ENCODE results near the gene CASD1. TPM values are rescaled to one million over a fixed set of nuclear protein-coding genes. Genes with fewer than 3 reads are reported as not detected.

Gene CASD1
- total and polyA plus RNA-seq, 7 donors = 9.2 to 20.1 (median 12.0) TPM

DNA sequence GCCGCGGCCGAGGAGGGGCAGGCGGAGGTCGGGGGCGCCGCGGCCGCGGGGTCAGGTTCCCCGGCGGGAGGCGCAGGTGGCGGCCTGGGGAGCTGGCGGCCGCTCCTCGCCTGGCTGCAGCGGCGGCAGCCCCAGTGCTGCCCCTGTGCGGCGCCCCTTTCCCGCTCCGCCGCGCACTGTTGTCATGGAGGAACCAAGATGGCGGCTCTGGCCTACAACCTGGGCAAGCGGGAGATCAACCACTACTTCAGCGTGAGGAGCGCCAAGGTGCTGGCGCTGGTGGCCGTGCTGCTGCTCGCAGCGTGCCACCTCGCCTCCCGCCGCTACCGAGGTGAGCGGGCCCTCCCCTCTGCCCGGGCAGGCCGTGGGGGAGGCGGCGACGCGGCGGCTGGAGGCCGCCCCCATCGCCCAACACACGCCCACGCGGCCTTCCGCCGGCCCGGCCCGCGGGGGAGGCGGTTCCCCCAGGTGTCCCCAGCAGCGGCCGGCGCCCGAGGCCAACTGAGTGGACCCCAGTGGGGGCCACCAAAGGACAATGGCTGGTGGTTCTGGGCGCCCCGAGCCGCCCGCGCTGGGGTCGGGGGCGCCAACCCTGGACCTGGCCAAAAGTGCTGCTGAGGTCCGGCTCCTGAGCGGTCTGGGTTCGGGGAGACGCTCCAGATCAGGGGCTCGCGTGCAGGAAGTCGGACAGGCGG lies 425 bp downstream of the CASD1 start:
- Histone ChIP-seq H3K27ac (peak overlapping the region; percentile 97), H3K9me3 (no peaks in the 10 kb centered on the region), H3K36me3 (ENCODE audit: insufficient read depth in 1 of 2, low read depth in 1 of 2) (no peaks in the 10 kb centered on the region), H3K4me3 (peak overlapping the region; percentile 98), H3K4me1 (peaks cover 41% of the 10 kb centered on the region), H3K27me3 (ENCODE audit: insufficient read depth in 3 of 3, low read length in 2 of 3) (no peaks in the 10 kb centered on the region)
- ATAC-seq (peak; percentile 82 to 88 (median 85)), DNase-seq (peak; percentile 63 to 80)
- peak; percentile 40 for TF ChIP-seq CTCF (IDR thresholded peaks at IDR 0.05)
- intact Hi-C loops (cut with DNase I) = loop anchor here in 1 of 2 donors (5.0 to 10.0 kb wide), 3 partner anchors 58 to 147 kb away; partner anchors contain the start of gene SGCE
- 0 to 1% (median 1%) methylated on average over 27 to 75 of the region's 75 CpGs for WGBS, 3 donors

DNA sequence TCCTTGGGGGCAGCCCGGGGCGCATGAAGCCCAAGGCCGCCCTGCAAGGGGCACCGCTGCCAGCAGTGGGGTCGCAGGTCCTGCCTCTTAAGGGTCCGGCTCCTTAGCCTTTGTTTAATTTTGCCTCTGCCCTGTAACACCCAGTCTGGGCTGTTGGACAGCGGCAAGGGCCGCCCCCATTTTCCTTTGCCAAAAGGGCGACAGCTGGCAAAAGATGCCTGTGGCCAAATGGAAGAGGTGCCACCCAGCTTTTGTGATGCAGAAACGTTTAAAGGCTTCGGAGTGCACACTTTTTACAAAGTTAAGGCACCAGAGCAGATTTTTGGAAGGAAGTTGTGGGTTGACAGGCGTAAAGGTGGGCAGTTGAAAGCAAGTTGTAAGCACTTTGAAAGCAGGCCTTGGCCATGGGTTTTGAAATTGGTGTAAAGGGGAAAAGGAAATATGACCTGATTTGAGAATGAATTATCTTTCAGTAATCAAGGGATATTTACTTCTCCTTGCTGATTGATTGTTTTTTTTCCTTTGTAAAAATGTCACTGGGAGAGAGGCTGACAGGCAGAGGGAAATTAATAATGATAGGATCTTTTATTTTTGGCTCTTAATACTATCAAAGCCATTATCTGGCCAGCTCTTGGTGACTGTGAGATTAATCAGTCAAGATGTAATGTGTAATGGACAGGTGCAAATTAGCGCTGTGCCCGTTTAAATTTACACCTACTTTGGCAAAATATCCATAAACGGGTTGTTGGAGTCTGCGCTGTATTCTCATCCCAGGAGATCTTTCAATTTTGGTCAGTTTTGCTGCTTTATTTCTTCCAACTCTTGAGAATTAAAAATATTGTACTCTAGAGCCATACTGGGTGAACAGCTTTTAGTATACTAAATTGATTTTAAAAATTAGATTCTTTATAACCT lies 1.2 kb downstream of the CASD1 start:
- peak overlapping the region; percentile 98 for H3K4me3 ChIP-seq
- no peaks in the 10 kb centered on the region for H3K36me3 ChIP-seq (ENCODE audit: insufficient read depth in 1 of 2, low read depth in 1 of 2)
- intact Hi-C loops (cut with DNase I) = loop anchor here in 1 of 2 donors (5.0 to 10.0 kb wide), 2 partner anchors 104 to 146 kb away; partner anchors contain the start of gene SGCE
- no peaks in the 10 kb centered on the region for H3K27me3 ChIP-seq (ENCODE audit: insufficient read depth in 3 of 3, low read length in 2 of 3)
- peaks cover 49% of the 10 kb centered on the region for H3K4me1 ChIP-seq
- ATAC-seq (peak; percentile 63 to 82 (median 73)), DNase-seq (peak; percentile 26 to 68)
- no peaks in the 10 kb centered on the region for H3K9me3 ChIP-seq
- no peak for TF ChIP-seq CTCF (IDR thresholded peaks at IDR 0.05)
- 7 to 9% (median 8%) methylated on average over 16 of the region's 16 CpGs for WGBS, 3 donors
- H3K27ac ChIP-seq = peak overlapping the region; percentile 97

- no peak for TF ChIP-seq CTCF (IDR thresholded peaks at IDR 0.05)
- intact Hi-C loops (cut with DNase I) = loop anchor here in 1 of 2 donors (5.0 to 10.0 kb wide), 2 partner anchors 103 to 146 kb away; partner anchors contain the start of gene SGCE
- Histone ChIP-seq H3K4me1 (peaks cover 49% of the 10 kb centered on the region), H3K9me3 (no peaks in the 10 kb centered on the region), H3K27me3 (ENCODE audit: insufficient read depth in 3 of 3, low read length in 2 of 3) (no peaks in the 10 kb centered on the region), H3K4me3 (peak overlapping the region; percentile 98), H3K27ac (no peak overlapping the region), H3K36me3 (ENCODE audit: insufficient read depth in 1 of 2, low read depth in 1 of 2) (no peaks in the 10 kb centered on the region)
- no peak for DNase-seq
- ATAC-seq = no peak
These were observed 2.1 kb downstream of the CASD1 start for GRCh38 chr7:94511718-94512117.

DNA sequence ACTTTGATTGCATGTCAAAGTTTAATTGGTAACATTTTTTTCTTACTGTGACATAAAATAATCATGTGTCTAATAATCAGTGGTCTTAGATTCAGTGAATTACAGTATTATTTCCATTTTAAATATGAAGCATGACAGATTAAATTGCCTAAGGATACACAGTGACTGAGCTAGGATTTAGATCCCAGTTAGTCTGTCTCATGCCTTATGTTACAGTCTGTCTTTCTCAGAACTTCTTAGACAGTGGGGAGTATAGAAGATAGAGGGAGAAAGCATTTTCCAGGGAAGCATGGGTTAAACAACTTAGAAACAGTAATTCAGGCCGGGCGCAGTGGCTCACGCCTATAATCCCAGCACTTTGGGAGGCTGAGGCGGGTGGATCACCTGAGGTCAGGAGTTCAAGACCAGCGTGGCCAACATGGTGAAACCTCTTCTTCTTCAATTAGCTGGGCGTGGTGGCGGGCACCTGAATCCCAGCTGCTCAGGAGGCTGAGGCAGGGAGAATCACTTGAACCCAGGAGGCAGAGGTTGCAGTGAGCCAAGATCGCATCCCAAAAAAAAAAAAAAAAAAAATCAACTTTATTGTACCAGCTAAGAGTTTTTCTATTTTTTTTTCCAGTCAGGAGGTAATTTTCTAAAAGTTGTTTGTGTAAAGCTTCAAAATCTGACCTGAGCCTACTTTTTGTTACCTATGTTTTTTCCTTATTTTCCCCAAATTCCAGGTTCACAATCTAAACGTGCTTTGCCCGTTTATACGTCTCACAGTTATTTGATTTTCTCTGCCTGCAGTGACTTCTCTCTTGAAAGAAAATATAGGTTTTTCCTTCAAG lies 3.3 kb downstream of the CASD1 start:
- no peaks in the 10 kb centered on the region for H3K27me3 ChIP-seq (ENCODE audit: insufficient read depth in 3 of 3, low read length in 2 of 3)
- H3K4me1 ChIP-seq = peaks cover 49% of the 10 kb centered on the region
- peaks cover 0 to 6% of the 10 kb centered on the region in 2 donors for H3K36me3 ChIP-seq (ENCODE audit: insufficient read depth in 1 of 2, low read depth in 1 of 2)
- no peaks in the 10 kb centered on the region for H3K9me3 ChIP-seq
- no peak overlapping the region for H3K4me3 ChIP-seq
- no peak for ATAC-seq
- no peak for TF ChIP-seq CTCF (IDR thresholded peaks at IDR 0.05)
- H3K27ac ChIP-seq = peak overlapping the region; percentile 1
- intact Hi-C loops (cut with DNase I) = loop anchor here in 1 of 2 donors (5.0 to 10.0 kb wide), 2 partner anchors 102 to 144 kb away; partner anchors contain the start of gene SGCE
- no peak for DNase-seq
- 71 to 82% (median 73%) methylated on average over 11 of the region's 11 CpGs for WGBS, 3 donors
